HEK293T (cell line): ENCODE data around the gene UVSSA.

Experiments
- CTCF ChIA-PET: fragments of 350-600 bp; formaldehyde crosslinking; extraction: SDS; loops from one replicate; lab custom pipeline; 2021; ENCODE audit warnings: antibody characterized with exemption, inconsistent platforms; lab: Yijun Ruan, JAX
- POLR2A ChIA-PET: fragments of 350-600 bp; formaldehyde crosslinking; extraction: SDS; loops from one replicate; lab custom pipeline; 2020; ENCODE audit warnings: antibody characterized with exemption, inconsistent platforms; lab: Yijun Ruan, JAX
- DNase-seq: peaks from one replicate; pipeline ENCODE4 v3.0.0; 2012; ENCODE audit warnings: mixed read lengths; ENCODE audit errors: extremely low spot score
- ARNT ChIP-seq: fragments of 450-650 bp; IDR thresholded peaks from 2 replicates; pipeline ENCODE4 v1.6.1; 2017; ENCODE audit warnings: mild to moderate bottlenecking
- BHLHE40 ChIP-seq: fragments of 450-650 bp; IDR thresholded peaks from 2 replicates; pipeline ENCODE4 v1.6.1; 2016; ENCODE audit warnings: mild to moderate bottlenecking, moderate library complexity, borderline replicate concordance
- CTBP1 ChIP-seq: fragments of 450-650 bp; IDR thresholded peaks from 2 replicates; pipeline ENCODE4 v1.6.1; 2016; ENCODE audit warnings: borderline replicate concordance
- ELF4 ChIP-seq: fragments of 450-650 bp; IDR thresholded peaks from 2 replicates; pipeline ENCODE4 v1.6.1; 2017; ENCODE audit warnings: antibody characterized with exemption
- FOXA1 ChIP-seq: fragments of 450-650 bp; IDR thresholded peaks from 2 replicates; pipeline ENCODE4 v1.6.1; 2016; ENCODE audit warnings: mild to moderate bottlenecking
- FOXK2 ChIP-seq: fragments of 450-650 bp; IDR thresholded peaks from 2 replicates; pipeline ENCODE4 v1.6.1; 2016; ENCODE audit warnings: mild to moderate bottlenecking
- FOXM1 ChIP-seq: fragments of 450-650 bp; IDR thresholded peaks from 2 replicates; pipeline ENCODE4 v1.6.1; 2017; ENCODE audit warnings: mild to moderate bottlenecking, borderline replicate concordance
- HDGF ChIP-seq: fragments of 450-650 bp; IDR thresholded peaks from 2 replicates; pipeline ENCODE4 v1.6.1; 2017; ENCODE audit warnings: antibody characterized with exemption, borderline replicate concordance
- L3MBTL2 ChIP-seq: fragments of 450-650 bp; conservative IDR thresholded peaks from 2 replicates; pipeline ENCODE4 v1.6.1; 2016; ENCODE audit warnings: mild to moderate bottlenecking
- LEF1 ChIP-seq: fragments of 450-650 bp; IDR thresholded peaks from 2 replicates; pipeline ENCODE4 v1.6.1; 2017; ENCODE audit warnings: mild to moderate bottlenecking, borderline replicate concordance
- NFRKB ChIP-seq: fragments of 450-650 bp; IDR thresholded peaks from 2 replicates; pipeline ENCODE4 v1.6.1; 2016; ENCODE audit warnings: mild to moderate bottlenecking, moderate library complexity
- SP1 ChIP-seq: fragments of 450-650 bp; IDR thresholded peaks from 2 replicates; pipeline ENCODE4 v1.6.1; 2017
- SUZ12 ChIP-seq: fragments of 450-650 bp; IDR thresholded peaks from 2 replicates; pipeline ENCODE4 v1.6.1; 2016; ENCODE audit warnings: mild to moderate bottlenecking
- TARDBP ChIP-seq: fragments of 450-650 bp; IDR thresholded peaks from 2 replicates; pipeline ENCODE4 v1.6.1; 2016
- ZNF384 ChIP-seq: fragments of 450-650 bp; IDR thresholded peaks from 2 replicates; pipeline ENCODE4 v1.6.1; 2016
- TF ChIP-seq, protein P1 (sequence below): fragments of 450-650 bp; IDR thresholded peaks from 2 replicates; pipeline ENCODE4 v1.6.1; 2016

The UVSSA gene

DNA sequence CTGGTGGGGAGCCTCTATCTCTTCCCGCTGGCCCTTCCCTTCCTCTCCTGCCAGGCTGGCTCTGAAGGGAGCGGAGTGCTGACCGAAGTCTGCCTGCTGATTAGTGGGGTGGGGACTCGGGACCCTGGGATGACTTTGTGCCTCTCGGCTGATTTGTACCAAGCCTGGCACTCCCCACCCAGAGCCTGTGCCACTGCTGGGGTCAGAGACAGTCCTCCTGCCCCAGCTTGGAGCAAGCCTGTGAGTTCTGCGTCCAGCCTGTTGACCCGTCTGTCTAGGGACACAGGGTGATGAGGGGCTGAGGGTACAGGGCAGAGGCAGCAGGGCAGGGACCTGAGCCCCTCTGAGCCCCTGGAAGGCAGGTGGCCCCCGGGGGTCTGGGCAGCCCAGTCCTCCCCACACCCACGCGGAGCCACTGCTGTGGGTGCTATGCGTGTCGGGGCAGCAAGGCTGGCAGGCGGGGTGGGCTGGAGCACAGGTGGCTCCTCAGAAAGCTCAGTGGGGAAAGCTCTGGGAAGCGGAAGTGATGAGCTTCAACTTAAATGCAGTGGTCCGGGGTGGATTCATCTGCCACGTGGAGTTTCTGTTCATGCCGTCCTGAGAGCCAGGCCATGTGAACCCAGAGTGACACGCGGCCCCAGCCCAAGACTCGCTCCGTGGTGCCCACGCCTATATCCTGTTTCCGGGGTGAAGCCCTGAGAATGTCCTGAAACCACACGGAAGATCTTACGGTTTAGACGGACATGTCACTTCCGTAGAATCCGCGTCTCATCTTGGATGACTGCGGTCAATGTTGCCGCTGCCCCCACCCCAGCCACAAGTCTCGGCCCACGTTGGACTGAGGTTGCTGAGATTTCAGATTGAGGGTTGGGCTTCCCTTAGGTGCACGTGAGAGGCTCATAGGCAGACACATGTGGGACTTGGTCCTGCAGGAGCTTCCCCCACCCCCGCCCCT lies 21.1 kb upstream of the UVSSA start:
- ChIA-PET POLR2A (no interaction called here), CTCF (no interaction called here)
- TF ChIP-seq SUZ12 (no peak), HDGF (no peak), ZNF384 (no peak), FOXA1 (no peak), BHLHE40 (no peak), FOXM1 (no peak), NFRKB (no peak), TARDBP (no peak), LEF1 (no peak), L3MBTL2 (no peak), CTBP1 (no peak), FOXK2 (no peak), SP1 (no peak), ARNT (no peak), ELF4 (no peak)
- TF ChIP-seq, protein P1, sequence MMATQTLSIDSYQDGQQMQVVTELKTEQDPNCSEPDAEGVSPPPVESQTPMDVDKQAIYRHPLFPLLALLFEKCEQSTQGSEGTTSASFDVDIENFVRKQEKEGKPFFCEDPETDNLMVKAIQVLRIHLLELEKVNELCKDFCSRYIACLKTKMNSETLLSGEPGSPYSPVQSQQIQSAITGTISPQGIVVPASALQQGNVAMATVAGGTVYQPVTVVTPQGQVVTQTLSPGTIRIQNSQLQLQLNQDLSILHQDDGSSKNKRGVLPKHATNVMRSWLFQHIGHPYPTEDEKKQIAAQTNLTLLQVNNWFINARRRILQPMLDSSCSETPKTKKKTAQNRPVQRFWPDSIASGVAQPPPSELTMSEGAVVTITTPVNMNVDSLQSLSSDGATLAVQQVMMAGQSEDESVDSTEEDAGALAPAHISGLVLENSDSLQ, result no peak
- no peak for DNase-seq

DNA sequence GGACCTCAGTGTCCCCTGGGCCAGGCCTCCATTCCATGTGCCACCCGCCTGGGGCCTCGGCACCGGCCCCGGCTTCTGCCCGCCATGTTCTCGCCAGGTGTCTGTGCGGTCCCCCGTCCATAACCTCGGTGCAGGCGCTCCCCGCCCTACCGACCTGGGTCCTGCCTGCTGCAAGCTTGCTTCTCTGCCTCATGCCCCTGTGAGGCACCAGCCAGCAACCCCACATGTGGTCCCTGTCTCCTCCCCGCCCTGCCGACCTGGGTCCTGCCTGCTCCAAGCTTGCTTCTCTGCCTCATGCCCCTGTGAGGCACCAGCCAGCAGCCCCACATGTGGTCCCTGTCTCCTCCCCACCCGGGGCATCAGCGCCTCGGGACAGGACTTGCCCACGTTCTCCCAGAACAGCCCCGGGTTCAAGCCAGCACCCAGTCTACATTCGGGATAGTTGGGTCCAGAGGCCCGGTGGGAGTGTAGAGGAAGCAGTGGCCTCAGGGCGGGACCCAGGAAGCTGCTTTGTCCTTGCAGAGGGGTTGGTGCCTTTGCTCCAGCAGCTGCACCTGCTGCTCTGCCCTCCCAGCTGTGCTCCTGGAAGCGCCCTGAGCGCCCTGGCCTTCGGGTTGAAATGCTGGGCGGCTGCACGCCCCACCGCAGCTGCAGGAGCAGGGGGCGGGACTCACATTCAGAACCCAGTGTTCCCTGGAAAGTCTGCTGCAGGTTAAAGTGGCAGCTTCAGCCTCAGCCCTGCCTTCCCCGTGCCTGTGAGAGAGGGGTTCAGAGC lies 20.1 kb upstream of the UVSSA start:
- CTCF ChIA-PET, result no interaction called here
- DNase-seq, result no peak
- POLR2A ChIA-PET, result no interaction called here
- TF ChIP-seq FOXM1 (no peak), TARDBP (no peak), FOXK2 (no peak), HDGF (no peak), ZNF384 (no peak), CTBP1 (no peak), ELF4 (no peak)
- TF ChIP-seq, protein P1, result no peak

DNA sequence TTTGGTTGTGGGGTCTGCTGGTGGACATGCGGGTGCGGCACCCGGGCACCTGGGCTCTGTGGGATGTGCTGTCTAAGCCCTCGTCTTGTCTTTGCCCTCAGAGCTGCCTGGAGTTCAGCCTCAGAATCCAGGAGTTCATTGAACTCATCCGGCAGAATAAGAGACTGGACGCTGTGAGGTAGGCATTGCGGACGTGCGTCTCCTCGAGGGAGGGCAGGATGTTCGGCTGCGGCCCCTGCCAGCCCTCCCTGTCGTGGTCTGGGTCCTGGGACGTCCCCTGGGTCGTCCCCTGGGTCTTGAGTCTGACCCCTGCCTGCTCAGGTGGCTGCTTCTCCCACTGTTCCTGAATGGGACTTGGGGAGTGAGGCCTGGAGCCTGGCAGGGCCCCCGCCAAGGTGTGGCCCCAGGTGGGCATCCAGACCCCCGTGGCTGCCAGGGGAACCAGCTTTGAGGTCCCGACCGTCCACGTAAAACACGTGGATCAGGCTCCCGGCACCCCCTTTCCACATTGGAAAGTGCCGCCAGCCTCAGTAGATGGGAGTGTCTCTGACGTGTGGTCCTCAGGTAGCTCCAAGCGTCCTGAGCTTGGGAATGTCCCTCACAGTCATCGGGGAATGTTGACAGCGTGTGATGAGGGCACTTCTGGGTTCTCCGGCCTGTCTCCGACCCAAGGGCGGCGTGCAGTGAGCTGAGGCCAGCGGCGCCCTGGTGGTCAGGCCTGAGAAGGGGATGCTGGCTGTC lies 19.3 kb upstream of the UVSSA start:
- DNase-seq, result no peak
- ChIA-PET CTCF (interaction anchor here (0.7 kb wide), 1 partner anchor 340 kb away, joined by 3 read pairs; no protein-coding TSS in a partner anchor), POLR2A (no interaction called here)
- TF ChIP-seq LEF1, result no peak
- no peak for TF ChIP-seq HDGF
- TF ChIP-seq ZNF384, result no peak
- no peak for TF ChIP-seq SUZ12
- no peak for TF ChIP-seq TARDBP
- TF ChIP-seq BHLHE40, result no peak
- no peak for TF ChIP-seq FOXA1
- no peak for TF ChIP-seq FOXK2
- TF ChIP-seq NFRKB, result no peak
- TF ChIP-seq CTBP1, result no peak
- no peak for TF ChIP-seq ARNT
- no peak for TF ChIP-seq L3MBTL2
- TF ChIP-seq, protein P1, result no peak
- no peak for TF ChIP-seq SP1
- no peak for TF ChIP-seq ELF4
- TF ChIP-seq FOXM1, result no peak

DNA sequence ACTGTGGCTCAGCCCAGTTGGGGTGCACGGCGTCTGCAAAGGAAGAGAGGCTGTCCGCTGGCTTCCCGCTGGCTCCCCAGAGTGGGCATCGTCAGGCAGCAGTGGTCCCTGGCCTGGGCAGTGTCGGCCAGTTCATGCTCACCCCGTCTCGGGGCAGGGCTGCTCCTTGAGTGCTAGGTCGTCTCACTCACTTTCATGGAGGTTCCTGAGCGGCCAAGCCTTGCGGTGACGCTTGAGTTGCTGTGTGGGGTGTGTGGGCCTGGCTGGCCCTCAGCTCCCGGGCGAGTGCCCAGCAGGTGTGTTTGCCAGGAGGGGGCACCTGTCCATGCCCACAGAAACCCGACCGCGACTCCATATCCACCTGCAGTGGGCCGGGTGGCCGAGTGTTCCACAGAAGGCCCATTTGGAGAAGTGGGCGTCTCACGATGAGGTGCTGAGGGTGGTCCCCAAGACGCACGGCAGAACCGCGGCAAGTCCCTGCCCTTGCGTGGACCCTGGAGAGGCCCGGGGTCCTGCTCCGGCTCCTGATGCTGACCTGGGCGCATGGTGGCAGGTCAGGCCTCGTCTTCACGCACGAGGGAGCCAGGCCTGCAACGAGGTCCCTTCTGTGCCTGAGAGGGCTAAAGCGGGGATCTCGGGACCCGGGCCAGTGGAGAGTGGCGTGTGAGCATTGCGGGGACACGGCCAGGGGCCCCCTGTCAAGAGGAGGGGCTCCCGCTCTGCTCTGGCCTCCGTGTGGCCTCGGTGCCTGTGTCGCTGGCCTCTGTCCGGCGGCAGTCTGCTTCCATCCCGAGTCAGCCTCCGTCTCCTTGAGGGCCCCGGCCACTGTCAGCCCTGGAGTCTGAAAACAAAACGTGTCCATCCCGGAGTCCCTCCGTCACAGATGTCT lies 18.5 kb upstream of the UVSSA start:
- TF ChIP-seq FOXA1 (no peak), ZNF384 (no peak), TARDBP (no peak), NFRKB (no peak), SUZ12 (no peak), ARNT (no peak), L3MBTL2 (no peak), FOXM1 (no peak), ELF4 (no peak), BHLHE40 (no peak), CTBP1 (no peak), FOXK2 (no peak), HDGF (no peak)
- ChIA-PET POLR2A (interaction anchor here (2.0 kb wide), 1 partner anchor 18 kb away, joined by 6 read pairs; no protein-coding TSS in a partner anchor), CTCF (interaction anchor here (0.7 kb wide), 1 partner anchor 341 kb away, joined by 3 read pairs; no protein-coding TSS in a partner anchor)
- DNase-seq, result no peak
